ENCODE results near the gene MKI67. TPM values are rescaled to one million over a fixed set of nuclear protein-coding genes. Genes with fewer than 3 reads are reported as not detected.

Gene MKI67
- total and polyA plus RNA-seq, 10 of the 15 experiments (the other 5 are each of a cell fraction or from before 2014, with no cell fraction given) = 22.3 to 183 (median 82.9) TPM

- ChIA-PET SMC1A (ENCODE audit: uncharacterized antibody, unreplicated experiment) (interaction anchor here (0.6 to 2.1 kb wide), 3 partner anchors 10 to 12 kb away, joined by 3 to 6 read pairs (median 3); no protein-coding TSS in a partner anchor), CTCF (interaction anchor here (0.9 to 1.7 kb wide), 2 partner anchors 10 to 12 kb away, joined by 4 to 6 read pairs; no protein-coding TSS in a partner anchor), POLR2A (interaction anchor here (0.9 kb wide), 1 partner anchor 80 kb away, joined by 3 read pairs; no protein-coding TSS in a partner anchor), RAD21 (ENCODE audit: unreplicated experiment) (interaction anchor here (1.1 kb wide), 1 partner anchor 17 kb away, joined by 3 read pairs; no protein-coding TSS in a partner anchor)
- no TSS peak for BruUV-seq (replicated peaks)
- Histone ChIP-seq H2AFZ (ENCODE audit: control insufficient read depth, low read depth, low read length) (no peak overlapping the region), H3K4me2 (ENCODE audit: control insufficient read depth, insufficient read depth) (no peak overlapping the region), H3K27me3 (replicated peaks in 1 of 2; ENCODE audit: control insufficient read depth in 2 of 2, insufficient read depth in 2 of 2, low read length in 1 of 2) (no peaks in the 10 kb centered on the region), H3K27ac (ENCODE audit: control insufficient read depth, insufficient read depth) (no peak overlapping the region), H3K9me3 (replicated peaks; ENCODE audit: control insufficient read depth, insufficient read depth, low read length) (no peaks in the 10 kb centered on the region), H3K4me1 (ENCODE audit: control insufficient read depth, insufficient read depth, low read length) (peaks cover 6% of the 10 kb centered on the region), H3K9ac (ENCODE audit: control insufficient read depth, insufficient read depth, low read length) (no peak overlapping the region), H3K4me3 (no peak overlapping the region), H3K36me3 (ENCODE audit: control insufficient read depth in 2 of 2, insufficient read depth in 2 of 2, low read length in 1 of 2) (no peaks in the 10 kb centered on the region), H4K20me1 (ENCODE audit: control insufficient read depth, insufficient read depth) (no peaks in the 10 kb centered on the region), H3K79me2 (ENCODE audit: control insufficient read depth, insufficient read depth, low read length) (peaks cover 27% of the 10 kb centered on the region)
- TF ChIP-seq NBN (IDR thresholded peaks at IDR 0.05) = no peak
- no peak for TF ChIP-seq MEF2A (IDR thresholded peaks at IDR 0.05; ENCODE audit: insufficient read depth, low read depth, low read length)
- no peak for TF ChIP-seq E2F8 (IDR thresholded peaks at IDR 0.05; ENCODE audit: low read depth, partially characterized antibody)
- no peak for TF ChIP-seq USF2 (IDR thresholded peaks at IDR 0.05; ENCODE audit: borderline replicate concordance, low read depth, low read length)
- TF ChIP-seq IRF3 (IDR thresholded peaks at IDR 0.05) = no peak
- TF ChIP-seq TCF3 (IDR thresholded peaks at IDR 0.05; ENCODE audit: borderline replicate concordance, insufficient read depth, low read depth, low read length) = no peak
- TF ChIP-seq BCLAF1 (IDR thresholded peaks at IDR 0.05) = no peak
- no peak for TF ChIP-seq ELK1 (IDR thresholded peaks at IDR 0.05; ENCODE audit: low read depth, low read length)
- TF ChIP-seq SIX5 (IDR thresholded peaks at IDR 0.05; ENCODE audit: low read depth, low read length, severe bottlenecking) = no peak
- no peak for TF ChIP-seq POLR2AphosphoS5 (IDR thresholded peaks at IDR 0.05; ENCODE audit: low read length)
- intact Hi-C loops (cut with micrococcal nuclease; ENCODE audit: unreplicated experiment) = no loop called here
- DNase-seq (ENCODE audit: low read depth, low spot score) = no peak
- no peak for ATAC-seq
- FAIRE-seq = no peak
- WGBS (ENCODE audit: insufficient coverage, insufficient replicate concordance, low lambda C conversion rate, missing lambda C conversion rate) = 73% methylated on average over 7 of the region's 8 CpGs
- in situ Hi-C loops (cut with MboI) = no loop called here
Measured at GRCh38 chr10:128128582-128128981, 2.4 kb upstream of the MKI67 start.
